Melanocyte of skin (primary cell): ENCODE data around the gene CITED1. TPM values are rescaled to one million over a fixed set of nuclear protein-coding genes. Genes with fewer than 3 reads are reported as not detected.

Experiments used
- small RNA-seq, 2 donors: library from RNA; depleted of rRNA; stranded (forward); fragments of <200 nt; gene quantifications; one replicate each; pipeline ENCODE3, GENCODE V24; 2012
- total RNA-seq, 2 donors: library from RNA; depleted of rRNA; stranded (reverse); fragments of >200 nt; gene quantifications; 2 replicates each; pipeline ENCODE4 v1.2.3, GENCODE V29; 2012

CITED1 gene, protein sequence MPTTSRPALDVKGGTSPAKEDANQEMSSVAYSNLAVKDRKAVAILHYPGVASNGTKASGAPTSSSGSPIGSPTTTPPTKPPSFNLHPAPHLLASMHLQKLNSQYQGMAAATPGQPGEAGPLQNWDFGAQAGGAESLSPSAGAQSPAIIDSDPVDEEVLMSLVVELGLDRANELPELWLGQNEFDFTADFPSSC
- 10 to 100 TPM in 1 of 2 donors, 1 to 10 TPM in 1; 5.3 to 25.1 TPM for total RNA-seq

DNA sequence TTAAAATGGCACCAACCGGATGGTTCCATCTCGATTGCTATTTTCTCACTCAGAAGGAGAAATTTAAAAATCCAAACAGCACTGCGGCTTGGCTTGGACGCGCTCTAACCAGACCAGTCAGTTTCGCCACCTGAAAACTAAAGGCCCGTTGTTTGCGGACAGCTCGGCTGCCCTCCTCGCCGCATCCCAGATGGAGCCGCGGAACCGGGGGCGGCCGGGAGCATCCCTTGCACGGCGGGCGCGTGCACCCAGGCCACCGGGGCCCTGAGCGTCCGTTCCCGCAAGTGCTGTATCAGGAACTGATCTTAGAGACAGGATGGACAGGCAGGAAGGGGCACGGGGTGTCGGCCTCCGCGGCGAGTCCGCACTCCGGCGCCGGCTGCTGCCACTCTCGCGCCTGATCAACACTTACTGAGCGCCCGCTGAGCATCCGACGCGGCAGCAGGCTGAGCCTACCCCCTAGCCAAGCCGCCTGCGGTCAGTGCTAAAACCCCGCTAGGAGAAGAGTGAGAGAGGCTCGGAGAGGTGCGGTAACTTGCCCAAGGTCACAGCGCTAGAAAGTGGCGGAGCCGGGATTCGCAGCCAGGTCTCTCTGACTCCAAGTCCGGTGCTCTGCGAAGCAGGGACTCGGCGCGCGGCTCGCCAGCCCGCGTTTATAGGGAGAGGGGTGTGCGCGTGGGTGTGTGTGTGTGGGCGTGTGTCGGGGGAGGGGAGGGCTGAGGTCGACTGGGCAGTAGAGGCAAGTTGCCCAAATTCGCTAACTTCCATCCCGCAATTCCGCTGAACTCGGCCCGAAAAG lies at the start of gene CITED1:
Gene CITED1, minus strand, starts transcription at position 629 of the 799 bp plus-strand sequence. CDS start 3,045 bp downstream, outside the sequence.

Small RNA genes lying within 50 kb of the gene (small RNA-seq; reads per million reads assigned to genes)
- gene RF00019: 0 reads per million in 2 donors

Other genes with a start within 250 kb of the CITED1 start
- gene RTL5, start 174.0 kb downstream of the CITED1 start, total RNA-seq: under 1 TPM; under 0.01 to 0.69 TPM
- gene PIN4, start 124.2 kb downstream of the CITED1 start, total RNA-seq: 1 to 10 TPM; 5.7 to 7.2 TPM
- 1 to 10 TPM; 2.8 to 8.7 TPM for gene ERCC6L, start 66.9 kb downstream of the CITED1 start, total RNA-seq
- gene RPS4X, start 28.7 kb downstream of the CITED1 start, total RNA-seq: 100 to 1,000 TPM; 355 to 584 TPM